ENCODE data around the gene SIGMAR1.

- TF ChIP-seq POLR2A (IDR thresholded peaks at IDR 0.05; ENCODE audit: low read depth, low read length) (no peak), CTCF (conservative IDR thresholded peaks at IDR 0.05; ENCODE audit: low read depth, low read length) (no peak), SMC3 (IDR thresholded peaks at IDR 0.05; ENCODE audit: low read depth, low read length) (no peak), FOS (IDR thresholded peaks at IDR 0.05; ENCODE audit: low read depth, low read length) (no peak), RCOR1 (IDR thresholded peaks at IDR 0.05; ENCODE audit: insufficient replicate concordance, low read length) (no peak), ELK1 (IDR thresholded peaks at IDR 0.05; ENCODE audit: borderline replicate concordance, low read depth, low read length) (no peak), USF2 (IDR thresholded peaks at IDR 0.05; ENCODE audit: low read depth, low read length) (no peak), RFX5 (IDR thresholded peaks at IDR 0.05; ENCODE audit: low read depth, low read length) (no peak), CEBPB (IDR thresholded peaks at IDR 0.05; ENCODE audit: low read depth, low read length) (no peak), RAD21 (IDR thresholded peaks at IDR 0.05; ENCODE audit: low read length) (no peak)
Observed at GRCh38 chr9:34635556-34635955, 2.0 kb downstream of the SIGMAR1 start.

Measured in IMR-90 (cell line).